ENCODE data around the gene SETX.

- TF ChIP-seq CTCF (IDR thresholded peaks at IDR 0.05) (no peak), EZH2 (IDR thresholded peaks at IDR 0.05) (peak; percentile 79)
These were observed 112.8 kb downstream of the SETX start for GRCh38 chr9:132241840-132242620.
